Inflammatory macrophage (primary cell): ENCODE results near the gene NRXN3.

Experiments used
- DNase-seq, 2 donors: peaks; one replicate each; pipeline ENCODE4 v3.0.0-alpha.2; 2020 to 2022

The NRXN3 gene

DNA sequence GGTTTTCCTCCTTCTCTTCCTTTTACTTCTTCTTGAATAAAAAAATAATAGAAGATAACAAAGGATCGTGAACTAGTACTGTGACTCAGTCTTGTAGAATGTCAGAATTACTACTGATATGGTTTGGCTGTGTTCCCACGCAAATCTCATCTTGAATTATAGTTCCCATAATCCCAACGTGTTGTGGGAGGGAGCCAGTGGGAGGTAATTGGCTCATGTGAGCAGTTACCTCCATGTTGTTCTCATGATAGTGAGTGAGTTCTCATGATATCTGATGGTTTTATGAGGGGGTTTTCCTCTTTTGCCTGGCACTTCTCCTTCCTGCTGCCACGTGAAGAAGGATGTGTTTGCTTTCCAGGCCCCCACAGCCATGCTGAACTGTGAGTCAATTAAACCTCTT is 1491.6 kb downstream of the NRXN3 start:
- DNase-seq, result no peak

DNA sequence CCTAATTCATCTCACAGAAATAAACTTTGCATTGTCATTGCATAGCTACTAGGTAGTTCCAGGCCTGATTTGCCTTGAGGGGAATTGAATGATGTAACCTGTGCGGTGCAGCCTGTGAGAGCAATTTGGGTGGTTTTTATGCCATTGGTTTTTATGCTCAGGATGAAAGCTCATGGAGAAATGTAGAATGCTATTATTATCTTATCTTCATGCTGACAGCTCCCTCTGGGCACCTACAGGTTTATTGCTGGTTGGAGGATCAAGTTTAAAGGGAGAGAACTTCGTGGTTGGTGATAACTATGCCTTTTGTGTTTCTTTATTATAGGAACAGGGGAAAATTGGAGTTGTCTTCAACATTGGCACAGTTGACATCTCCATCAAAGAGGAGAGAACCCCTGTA is 1493.3 kb downstream of the NRXN3 start:
- no peak for DNase-seq

DNA sequence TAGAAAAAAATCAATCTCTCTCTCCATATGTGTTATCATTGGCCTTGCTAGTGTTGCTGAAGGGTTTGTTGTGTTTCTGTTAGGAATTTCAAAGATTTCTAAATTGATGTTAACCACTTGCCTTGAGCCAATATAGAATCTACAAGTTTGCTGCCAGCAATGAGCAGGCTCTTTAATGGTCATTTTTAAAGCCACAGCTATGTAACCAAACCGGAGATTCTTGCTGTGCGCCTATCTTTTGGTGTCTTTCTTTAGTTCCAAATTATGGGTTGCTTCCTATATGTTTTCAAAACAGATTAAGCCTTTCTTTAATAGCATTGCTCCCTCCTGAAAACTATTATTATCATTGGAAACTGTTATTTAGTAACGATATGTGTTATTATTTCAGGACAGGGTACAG is 1495.4 kb downstream of the NRXN3 start:
- no peak for DNase-seq

DNA sequence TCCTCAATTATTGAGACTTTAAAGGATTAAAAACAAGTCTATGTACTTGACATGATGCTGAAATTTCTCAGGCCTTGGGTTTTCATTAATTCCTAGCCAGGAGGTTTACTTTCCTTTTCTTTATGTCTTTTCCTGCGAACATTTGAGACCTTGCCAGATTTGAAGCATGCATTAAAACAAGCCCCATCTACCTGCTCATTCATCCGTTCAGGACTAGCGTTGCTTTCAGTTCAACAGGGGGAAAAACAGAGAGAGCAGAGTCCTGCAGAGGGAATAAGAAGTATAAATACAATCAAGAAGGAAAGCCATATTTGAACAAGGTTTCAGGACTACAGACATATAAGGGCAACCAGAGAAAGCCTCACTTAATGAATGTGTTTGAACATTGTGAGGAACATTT is 1498.8 kb downstream of the NRXN3 start:
- DNase-seq, result no peak

DNA sequence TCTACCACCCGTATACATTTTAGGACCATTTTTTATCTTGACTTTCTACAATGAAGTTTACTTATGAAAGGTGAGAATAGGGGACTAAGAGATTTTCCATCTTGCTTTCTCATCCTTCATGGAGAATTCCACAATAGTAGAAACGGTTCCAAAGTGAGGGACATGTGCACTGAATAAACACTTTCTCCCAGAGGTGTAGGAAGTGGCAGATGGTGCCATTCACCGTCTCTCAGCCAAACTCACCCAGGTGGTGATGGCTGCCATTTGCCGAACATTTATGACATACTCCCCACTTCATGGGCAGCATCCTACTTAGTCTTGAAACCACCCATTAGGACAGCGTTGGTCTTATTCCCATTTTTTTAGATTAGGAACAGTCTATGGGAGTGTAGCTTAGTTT is 1500.6 kb downstream of the NRXN3 start:
- no peak for DNase-seq

DNA sequence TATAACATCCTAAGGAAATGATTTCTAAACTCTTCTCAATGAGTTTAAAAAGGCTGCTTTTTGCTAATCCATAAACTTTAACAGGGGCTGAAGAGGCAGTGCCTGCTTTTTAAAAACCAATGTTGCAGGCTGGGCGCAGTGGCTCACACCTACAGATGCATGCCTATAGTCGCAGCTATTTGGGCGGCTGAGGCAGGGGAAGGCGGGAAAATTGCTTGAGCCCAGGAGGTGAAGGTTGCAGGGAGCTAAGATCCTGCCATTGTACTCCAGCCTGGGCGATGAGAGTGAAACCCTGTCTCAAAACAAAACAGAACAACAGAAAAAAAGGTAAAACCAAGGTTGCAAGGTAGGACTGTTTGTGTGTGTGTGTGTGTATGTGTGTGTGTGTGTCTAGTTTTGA is 1509.9 kb downstream of the NRXN3 start:
- no peak for DNase-seq

DNA sequence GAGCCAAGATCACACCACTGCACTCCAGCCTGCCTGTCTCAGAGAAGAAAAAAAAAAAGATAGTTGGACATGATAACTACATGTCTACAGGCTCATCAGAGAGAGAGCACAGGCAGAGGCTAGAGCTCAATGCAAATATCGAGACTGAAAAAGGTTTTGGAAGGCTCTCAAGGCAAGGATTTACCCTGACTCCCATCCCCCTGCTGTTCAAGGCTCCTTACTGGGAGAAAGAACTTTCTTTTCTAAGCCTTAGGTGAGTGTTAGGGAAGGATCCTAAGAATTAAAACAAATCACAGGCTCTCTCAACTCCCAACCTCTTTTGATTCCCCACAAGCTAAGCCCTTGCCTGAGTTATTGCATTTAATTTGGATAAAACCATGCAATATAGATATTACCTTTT is 1516.0 kb downstream of the NRXN3 start:
- no peak for DNase-seq

DNA sequence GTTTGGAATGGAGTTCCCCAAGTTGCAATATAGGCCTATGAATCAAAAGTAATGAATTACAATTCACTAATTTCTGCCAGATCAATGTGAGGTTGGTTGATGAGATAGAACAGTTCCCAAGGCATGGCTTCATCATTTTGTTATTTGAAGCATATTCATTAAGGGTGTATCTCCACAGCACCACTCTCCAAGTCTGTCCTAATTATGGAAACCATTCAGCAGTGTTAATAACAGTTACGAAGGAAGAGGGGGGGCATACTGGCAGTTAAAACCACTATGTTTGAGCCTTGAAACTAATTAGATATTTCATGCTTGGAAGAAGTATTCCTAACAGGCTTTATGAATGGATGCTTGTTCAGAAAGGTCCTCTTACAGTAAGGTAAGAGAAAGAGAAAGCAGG is 1520.8 kb downstream of the NRXN3 start:
- DNase-seq, result no peak

DNA sequence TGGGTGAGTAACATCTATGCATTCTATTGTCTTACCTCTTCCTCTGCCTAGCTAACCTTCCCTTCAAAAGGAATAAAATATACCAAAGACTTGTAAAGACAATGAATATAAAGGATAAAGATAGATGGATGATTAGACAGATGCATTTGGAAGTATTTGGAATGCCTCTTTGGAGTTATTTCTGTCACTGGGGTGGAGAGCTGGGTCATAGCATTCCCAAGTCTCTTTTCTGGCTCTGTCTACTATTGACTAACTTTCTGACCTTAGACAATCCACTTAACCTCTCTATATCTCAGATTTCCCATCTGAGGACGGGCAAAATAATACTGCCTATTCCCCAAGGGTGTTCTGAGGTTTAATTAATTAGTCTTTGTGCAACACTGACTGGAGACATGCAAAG is 1523.8 kb downstream of the NRXN3 start:
- no peak for DNase-seq

DNA sequence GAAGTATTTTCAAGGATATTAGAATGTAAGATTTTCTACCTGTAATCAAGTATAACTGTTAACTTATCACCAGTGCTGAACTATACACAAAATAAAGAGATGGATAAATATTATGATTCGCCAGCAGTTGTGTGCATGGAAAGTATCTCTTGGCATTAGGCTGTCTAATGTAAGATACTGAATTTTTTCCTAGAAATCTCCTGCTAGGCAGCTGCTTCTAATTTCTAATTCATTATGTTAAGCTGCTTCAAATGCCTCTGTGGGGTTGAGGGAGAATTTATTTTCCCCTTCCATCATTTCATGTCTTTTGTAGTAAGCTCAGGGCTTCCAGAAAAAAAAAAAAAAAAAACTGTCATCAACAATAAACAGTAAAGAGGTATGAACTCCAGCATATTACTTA is 1525.1 kb downstream of the NRXN3 start:
- no peak for DNase-seq

DNA sequence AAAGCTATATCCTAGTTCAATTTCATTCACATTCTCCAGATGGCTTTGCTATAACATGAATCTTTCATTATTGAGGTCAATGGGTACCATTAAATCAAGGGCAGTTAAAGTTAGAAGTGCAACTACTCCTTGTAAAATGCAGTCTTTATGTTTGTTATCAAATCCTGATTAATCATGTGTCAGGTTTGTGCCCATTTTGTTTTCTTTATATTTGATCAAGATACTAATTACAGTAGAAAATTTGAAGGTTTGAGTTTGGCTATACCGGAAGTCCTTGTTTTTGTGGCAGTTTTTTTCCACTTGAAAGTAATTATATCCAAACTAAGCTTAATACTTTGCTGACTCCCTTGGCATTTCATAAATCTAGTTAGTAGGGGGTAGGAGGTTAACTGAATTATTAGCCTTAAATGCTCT is 1528.1 kb downstream of the NRXN3 start:
- no peak for DNase-seq

DNA sequence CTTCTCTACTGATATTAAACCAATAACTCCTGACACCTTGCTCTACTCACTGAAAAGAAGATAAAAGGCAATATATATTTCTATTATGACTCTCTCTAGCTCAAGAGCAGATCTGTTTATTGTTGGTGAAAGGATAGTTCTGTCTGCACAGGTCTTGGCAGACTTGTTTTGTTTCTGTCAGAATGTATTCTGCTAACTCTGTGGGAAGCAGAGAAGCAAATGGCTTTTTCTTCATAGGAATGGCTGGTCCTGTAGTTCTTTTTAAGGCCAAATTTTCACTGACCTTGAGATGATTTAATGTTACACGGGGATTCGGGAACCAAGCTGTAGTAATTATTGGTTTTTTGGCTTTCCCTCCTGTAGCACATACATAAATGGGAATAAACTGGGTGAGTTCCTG is 1529.0 kb downstream of the NRXN3 start:
- DNase-seq, result no peak

DNA sequence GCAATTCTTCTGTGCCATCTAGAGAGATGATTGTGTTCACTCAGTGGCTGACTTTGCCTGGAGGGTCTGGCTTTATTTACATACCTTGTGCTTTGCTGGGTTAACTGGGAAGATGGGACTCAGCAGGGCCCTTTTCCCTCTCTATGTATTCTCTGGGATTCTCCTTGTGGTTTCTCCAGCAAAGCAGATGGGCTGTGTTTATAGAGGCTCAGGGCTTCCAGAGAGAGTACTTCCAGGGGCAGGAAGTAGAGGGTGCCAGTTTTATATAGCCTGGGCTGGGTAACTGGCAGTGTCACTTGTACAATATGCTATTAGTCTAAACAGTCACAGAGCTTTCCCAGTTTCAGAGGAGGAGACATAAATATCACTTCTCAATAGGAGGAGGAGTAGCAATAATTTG is 1531.2 kb downstream of the NRXN3 start:
- DNase-seq, result no peak

DNA sequence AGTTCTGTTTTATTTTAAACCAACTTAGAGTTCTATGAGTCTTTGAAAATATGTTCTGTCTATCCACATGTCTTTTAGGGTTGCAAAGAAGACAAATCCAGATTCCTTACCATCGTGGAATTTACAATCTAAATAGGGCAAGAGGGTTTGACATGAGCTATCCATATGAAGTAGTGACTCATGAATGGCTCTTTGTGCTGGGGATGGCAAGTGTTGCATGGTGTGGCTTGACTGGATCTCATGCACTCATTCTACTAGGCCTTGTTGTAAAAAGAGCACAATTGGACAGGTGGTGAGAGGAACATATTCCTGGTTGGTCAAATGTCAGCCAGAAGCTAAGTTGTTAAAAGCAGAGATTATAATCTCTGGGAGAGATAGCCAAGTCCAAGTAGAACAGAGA is 1532.0 kb downstream of the NRXN3 start:
- DNase-seq, result no peak

DNA sequence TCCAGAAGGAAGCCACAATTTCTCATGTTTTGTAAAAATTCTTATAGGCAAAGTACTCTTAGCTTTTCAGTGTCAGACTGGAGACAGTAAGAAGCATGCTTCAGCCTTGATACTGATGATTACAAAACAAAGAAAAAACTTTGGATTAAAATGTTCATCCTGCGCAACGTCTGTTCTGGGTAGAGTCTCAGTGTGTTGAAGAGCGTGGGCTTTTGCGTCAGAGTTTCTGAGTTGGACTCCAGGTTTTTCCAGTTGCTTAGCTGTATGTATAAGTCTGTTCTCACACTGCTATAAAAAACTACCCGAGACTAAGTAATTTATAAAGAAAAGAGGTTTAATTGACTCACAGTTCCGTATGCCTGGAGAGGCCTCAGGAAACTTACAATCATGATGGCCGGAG is 1533.0 kb downstream of the NRXN3 start:
- no peak for DNase-seq

DNA sequence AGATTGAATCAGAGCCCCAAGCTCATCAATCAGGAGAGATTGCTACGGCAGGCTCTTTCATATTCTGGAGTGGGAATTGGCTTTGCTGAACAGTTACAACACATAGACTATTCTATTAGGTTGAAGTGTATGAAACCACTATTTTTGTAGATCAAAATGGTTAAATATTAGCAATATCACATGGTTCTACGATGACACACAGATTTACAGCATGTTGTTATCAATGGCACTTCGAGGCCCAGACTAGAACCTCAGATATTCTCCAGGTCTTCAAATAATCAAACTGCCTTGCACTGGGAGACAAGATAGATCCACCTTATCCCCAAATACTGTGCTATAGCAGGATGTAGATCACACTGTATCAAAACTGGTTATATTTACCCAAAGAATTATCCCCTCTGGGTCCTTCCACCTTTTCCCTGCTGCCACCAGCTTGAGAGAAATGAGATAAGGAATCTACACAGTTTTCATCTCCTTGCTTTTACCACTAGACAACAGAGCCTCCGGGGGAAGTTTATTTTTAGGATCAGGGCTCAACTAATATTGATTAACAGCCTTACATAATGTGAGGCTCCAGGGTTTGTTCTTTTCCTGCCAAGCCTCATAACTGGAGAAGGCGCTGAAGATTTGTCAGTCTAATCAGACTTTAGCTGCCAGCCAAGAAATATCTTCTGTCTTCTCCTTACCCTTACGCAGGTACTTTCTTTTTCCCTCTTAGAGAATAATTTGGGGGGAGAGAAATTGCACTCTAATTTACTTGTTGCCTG is 1534.1 kb downstream of the NRXN3 start:
- DNase-seq, result no peak

DNA sequence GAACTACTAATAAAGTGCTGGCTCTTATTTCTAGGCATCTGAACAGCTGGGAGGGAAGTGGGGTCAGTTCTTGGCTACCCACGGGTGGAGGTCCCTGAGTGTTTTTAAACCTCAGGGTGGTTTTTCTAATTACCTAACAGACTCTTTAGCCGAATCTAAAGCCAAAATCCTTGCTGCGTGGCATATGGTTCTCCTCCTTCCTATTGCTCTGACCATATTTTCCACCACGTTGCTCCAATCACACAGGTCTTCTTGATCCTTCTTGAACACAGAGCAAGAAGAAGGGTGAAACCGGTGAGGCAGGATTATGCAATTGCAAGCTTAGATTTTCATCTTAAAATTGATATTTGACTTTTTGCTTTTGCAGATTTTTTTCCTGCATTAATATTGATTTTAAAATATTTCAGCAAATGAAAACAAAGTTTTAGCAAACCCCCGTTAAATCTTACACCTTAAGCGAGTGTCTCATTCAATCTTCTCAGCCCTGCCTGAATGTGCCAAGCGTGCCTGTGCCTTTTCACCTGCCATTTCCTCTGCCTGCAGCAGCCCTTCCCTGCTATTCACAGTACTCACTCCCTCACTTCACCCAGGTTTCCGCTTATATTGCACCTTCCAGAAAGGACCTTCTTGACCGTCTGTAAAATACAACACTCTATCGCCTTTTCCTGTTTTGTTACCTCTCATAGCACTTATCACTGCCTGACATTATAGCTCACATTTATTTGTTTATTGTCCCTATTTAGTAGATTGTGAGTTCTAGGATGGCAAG is 1535.1 kb downstream of the NRXN3 start:
- no peak for DNase-seq

DNA sequence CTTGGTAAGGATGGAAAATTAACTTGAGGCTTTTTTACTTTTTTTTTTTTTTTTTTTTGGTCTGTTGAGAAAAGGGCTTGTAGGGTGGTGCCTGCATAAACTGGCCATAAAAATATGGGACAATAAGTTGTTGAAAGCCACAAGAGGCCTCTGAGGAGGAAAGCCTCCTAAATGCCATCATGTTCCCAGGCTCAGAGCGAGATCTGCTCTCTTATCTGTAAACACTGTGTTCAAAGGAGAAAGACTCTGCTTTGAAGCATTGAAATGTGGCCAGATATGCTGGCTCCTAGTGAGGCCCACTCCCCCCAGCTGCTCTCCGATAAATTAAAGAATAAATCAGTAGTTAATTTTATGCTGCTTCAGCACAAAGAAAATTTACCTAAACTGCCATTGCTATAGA is 1536.2 kb downstream of the NRXN3 start:
- DNase-seq, result no peak

DNA sequence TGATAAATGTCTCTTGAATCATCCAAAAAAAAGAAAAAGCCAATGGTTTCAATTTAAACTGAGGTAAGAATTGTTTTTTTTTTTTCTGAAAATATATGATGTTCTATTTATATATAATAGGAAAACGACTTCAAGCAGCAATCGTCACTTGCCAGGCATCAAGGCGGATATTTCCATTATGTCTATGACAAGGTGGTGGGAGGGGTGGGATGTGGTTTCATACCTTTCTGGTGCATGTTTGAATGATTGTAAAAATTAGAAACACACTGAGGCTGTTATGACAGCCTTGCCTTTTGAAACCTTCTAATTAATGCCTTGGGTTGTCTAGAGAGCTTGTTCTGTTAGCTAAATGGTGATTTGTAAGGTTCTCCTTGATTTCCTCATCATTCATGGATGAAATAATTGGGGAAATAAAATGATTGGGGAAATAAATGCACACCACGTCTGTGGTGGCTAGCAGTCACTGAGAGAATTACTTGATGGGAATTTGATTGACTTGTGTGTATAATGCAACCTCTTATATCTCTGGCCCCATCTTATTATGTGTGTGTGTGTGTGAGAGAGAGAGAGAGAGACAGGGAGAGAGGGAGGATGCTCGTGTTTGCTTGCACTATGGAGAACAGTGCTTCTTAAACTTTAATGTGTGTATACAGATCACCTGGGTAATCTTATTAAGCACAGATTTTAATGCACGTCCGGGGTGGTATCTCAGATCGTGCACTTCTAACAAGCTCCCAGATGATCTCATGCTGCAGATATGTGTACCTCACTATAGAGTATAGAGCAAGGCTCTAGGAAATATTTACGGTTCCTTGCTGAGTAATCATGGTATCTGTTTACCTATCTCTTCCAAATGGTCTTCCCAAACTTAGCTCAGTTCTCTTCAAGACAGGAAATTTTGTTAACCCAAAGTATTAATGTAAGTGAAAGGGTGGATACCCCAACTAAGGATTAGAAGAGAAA is 1538.5 kb downstream of the NRXN3 start:
- DNase-seq, result no peak

DNA sequence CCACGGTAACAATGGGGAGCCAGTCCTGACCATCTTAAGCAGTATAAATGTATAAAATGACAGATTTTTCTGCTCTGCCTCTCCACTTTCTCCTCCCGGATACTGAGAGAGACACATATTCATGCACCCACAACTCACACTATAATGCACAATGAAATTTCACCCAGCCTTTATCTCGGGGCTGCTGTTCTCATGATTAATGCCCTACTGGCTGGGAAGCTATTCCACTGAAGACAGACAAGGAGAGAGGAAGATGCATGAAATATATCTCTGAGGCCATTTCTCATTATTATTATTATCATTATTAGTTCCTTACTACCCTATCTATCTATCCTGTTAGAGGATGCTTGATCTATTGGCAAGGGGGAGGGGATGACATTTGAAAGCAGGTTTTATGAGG is 1539.4 kb downstream of the NRXN3 start:
- no peak for DNase-seq

DNA sequence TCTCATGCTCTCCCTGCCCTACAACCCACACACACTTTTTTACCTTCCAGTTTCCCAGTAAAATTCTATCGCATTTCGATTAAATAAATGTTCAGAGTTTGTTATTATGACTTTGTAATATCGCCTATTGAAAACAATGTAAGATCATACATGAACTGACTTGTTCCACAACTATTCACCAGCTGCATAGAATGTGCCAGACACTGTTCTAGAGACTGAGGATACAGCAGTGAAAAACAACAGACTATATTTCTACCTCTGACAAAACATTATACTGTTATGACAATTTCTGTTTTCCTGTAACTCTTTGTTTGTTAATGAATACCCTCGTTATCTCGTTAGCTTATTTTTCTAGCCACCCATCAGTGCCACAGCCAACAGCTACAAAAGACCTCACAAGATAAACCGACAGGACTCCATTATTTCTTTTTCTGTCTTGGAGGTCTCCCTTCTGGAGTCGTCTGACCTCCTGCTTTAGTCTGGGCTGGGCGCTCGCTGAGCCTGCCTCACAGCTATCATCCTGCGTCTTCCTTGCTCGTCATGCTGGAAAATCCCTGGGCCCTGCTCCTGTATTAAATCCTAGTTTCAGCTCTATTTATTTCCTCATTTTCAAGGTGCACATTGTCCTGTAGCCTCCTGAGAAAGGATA is 1542.3 kb downstream of the NRXN3 start:
- no peak for DNase-seq

DNA sequence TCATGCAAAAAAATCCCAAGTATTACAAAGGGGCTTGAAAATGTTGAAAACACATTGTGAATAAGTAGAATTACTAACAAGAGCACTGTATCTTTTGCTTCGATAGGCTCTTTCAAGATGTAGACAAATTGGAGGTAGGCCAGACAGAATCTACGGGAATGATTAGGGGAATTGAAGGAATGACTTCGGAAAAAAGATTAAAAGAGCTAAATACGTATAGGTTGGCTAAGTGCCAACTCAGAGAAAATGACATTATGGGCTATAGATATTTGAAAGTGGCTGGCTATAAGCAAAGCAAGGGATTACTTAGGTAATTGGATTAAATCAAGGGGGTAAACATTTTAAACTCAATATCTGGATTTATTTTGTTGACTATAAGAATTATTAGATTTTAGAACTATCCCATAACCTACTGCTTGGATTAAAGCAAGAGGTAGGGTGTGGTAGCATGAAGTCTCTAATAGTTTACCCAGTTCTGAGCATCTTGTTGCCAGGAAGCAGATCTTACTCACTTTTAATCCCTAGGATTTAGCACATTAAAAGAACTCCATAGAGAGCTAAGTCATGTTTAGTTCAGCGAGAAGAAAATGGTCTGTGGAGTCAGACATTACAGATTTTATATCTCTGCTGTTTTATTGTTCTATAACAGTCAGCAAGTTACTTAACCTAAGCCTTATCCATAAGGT is 1551.4 kb downstream of the NRXN3 start:
- no peak for DNase-seq
